Chondrocyte (in vitro differentiated cells): Measurements from ENCODE around the gene BRCA2. TPM values are rescaled to one million over a fixed set of nuclear protein-coding genes. Genes with fewer than 3 reads are reported as not detected.
A peak's percentile ranks its signal among the peaks of the same experiment; 100 is the strongest.

Experiments used
- DNase-seq: peaks from one replicate; pipeline ENCODE4 v3.0.0; 2021; ENCODE audit warnings: mixed read lengths, low spot score
- H3K27ac Mint-ChIP-seq: one replicate; pipeline ENCODE4 v1.8.0; 2021; ENCODE audit warnings: mild to moderate bottlenecking, moderate library complexity, mixed read lengths; ENCODE audit not compliant: unreplicated experiment
- H3K27me3 Mint-ChIP-seq: 2 replicates; pipeline ENCODE4 v1.8.0; 2021; ENCODE audit warnings: low read depth, mixed read lengths
- H3K36me3 Mint-ChIP-seq: 2 replicates; pipeline ENCODE4 v1.8.0; 2021; ENCODE audit warnings: low read depth, mixed read lengths
- H3K4me1 Mint-ChIP-seq: 2 replicates; pipeline ENCODE4 v1.8.0; 2021; ENCODE audit warnings: low read depth, mild to moderate bottlenecking, mixed read lengths
- H3K4me3 Mint-ChIP-seq: one replicate; pipeline ENCODE4 v1.8.0; 2021; ENCODE audit warnings: mild to moderate bottlenecking, moderate library complexity, mixed read lengths; ENCODE audit not compliant: unreplicated experiment
- H3K9me3 Mint-ChIP-seq: 2 replicates; pipeline ENCODE4 v1.8.0; 2021; ENCODE audit warnings: low read depth, mixed read lengths
- total RNA-seq: library from RNA; stranded (reverse); gene quantifications from 3 replicates; pipeline ENCODE4 v1.2.1, GENCODE V29; 2021
- TF ChIP-seq, protein P1 (sequence below): fragments of 200-600 bp; sonication (generic); IDR thresholded peaks from 2 replicates; pipeline ENCODE4 v1.5.0; 2021; ENCODE audit warnings: antibody characterized with exemption, mild to moderate bottlenecking, moderate library complexity

Gene BRCA2
- total RNA-seq, 1 donor from 2014 or later: 4.4 TPM

GRCh38 chr13:32272021-32272683 is 43.2 kb upstream of the BRCA2 start:
- peak overlapping the region; percentile 62 for H3K27ac Mint-ChIP-seq
- peaks cover 4% of the 10 kb centered on the region for H3K9me3 Mint-ChIP-seq
- H3K27me3 Mint-ChIP-seq: no peaks in the 10 kb centered on the region
- DNase-seq: no peak
- H3K4me3 Mint-ChIP-seq: no peak overlapping the region
- peaks cover 16% of the 10 kb centered on the region for H3K4me1 Mint-ChIP-seq
- TF ChIP-seq, protein P1, sequence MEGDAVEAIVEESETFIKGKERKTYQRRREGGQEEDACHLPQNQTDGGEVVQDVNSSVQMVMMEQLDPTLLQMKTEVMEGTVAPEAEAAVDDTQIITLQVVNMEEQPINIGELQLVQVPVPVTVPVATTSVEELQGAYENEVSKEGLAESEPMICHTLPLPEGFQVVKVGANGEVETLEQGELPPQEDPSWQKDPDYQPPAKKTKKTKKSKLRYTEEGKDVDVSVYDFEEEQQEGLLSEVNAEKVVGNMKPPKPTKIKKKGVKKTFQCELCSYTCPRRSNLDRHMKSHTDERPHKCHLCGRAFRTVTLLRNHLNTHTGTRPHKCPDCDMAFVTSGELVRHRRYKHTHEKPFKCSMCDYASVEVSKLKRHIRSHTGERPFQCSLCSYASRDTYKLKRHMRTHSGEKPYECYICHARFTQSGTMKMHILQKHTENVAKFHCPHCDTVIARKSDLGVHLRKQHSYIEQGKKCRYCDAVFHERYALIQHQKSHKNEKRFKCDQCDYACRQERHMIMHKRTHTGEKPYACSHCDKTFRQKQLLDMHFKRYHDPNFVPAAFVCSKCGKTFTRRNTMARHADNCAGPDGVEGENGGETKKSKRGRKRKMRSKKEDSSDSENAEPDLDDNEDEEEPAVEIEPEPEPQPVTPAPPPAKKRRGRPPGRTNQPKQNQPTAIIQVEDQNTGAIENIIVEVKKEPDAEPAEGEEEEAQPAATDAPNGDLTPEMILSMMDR: no peak
- H3K36me3 Mint-ChIP-seq: peaks cover 32% of the 10 kb centered on the region

GRCh38 chr13:32277839-32278238 is 37.5 kb upstream of the BRCA2 start:
- TF ChIP-seq, protein P1: no peak
- no peaks in the 10 kb centered on the region for H3K9me3 Mint-ChIP-seq
- no peaks in the 10 kb centered on the region for H3K27me3 Mint-ChIP-seq
- no peak overlapping the region for H3K27ac Mint-ChIP-seq
- DNase-seq: no peak
- no peak overlapping the region for H3K4me3 Mint-ChIP-seq
- H3K36me3 Mint-ChIP-seq: peaks cover 21% of the 10 kb centered on the region
- H3K4me1 Mint-ChIP-seq: peaks cover 6% of the 10 kb centered on the region

- TF ChIP-seq, protein P1: no peak
- Mint-ChIP-seq H3K9me3 (no peaks in the 10 kb centered on the region), H3K27ac (no peak overlapping the region), H3K4me3 (no peak overlapping the region), H3K27me3 (no peaks in the 10 kb centered on the region), H3K36me3 (peaks cover 24% of the 10 kb centered on the region), H3K4me1 (peaks cover 4% of the 10 kb centered on the region)
- DNase-seq: no peak
Observed at GRCh38 chr13:32278426-32278825, 36.9 kb upstream of the BRCA2 start.

DNA sequence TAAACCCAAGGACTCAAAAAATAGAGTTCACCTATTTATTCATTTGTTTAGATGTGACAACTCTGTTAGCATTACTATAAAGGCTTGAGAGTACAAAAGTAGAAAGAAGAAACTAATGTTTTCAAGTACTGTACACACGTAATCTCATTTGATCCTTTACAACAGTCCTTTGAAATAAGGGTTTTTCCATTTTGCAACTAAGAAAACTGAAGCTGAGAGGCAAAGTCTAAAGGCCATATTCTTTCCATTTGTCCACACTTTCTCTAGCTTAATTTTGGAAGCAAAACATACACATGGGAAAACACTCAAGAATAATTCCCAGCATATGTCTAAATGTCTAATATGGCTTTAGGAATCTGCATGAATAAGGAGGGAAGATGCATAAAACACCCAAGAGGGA is 34.2 kb upstream of the BRCA2 start:
- Mint-ChIP-seq H3K36me3 (peaks cover 17% of the 10 kb centered on the region), H3K9me3 (no peaks in the 10 kb centered on the region), H3K27ac (no peak overlapping the region), H3K4me1 (peaks cover 26% of the 10 kb centered on the region), H3K4me3 (no peak overlapping the region), H3K27me3 (no peaks in the 10 kb centered on the region)
- DNase-seq: no peak
- TF ChIP-seq, protein P1: no peak

DNA sequence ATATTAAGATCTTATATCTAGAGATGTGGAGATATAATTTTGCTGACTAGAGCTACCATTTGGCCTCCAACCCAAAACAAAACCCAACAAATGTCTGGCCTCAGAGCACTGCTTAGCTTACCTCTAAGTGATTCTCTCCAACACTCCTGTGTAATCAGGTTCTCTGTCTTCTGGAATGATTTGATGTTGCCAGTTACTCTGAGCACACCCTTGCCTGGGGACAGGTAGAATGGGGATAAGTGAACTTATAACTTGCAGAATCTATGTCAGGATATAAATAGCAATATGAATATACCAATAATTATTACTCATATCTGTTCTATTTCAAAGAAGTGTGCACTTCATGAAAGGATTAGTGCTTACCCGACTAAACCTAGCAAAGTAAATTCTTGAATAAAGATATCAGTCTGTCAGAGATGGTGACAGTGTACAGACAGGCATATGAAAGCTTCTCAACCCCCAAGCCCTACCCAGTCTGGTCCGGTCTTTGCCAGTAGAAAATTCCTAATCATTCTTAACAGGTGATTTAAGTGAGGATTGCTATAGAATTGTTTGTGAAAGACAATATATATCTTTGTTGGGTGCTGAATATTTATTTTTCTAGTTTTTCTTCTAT is 33.1 kb upstream of the BRCA2 start:
- no peak for DNase-seq
- Mint-ChIP-seq H3K4me1 (peaks cover 29% of the 10 kb centered on the region), H3K36me3 (peaks cover 14% of the 10 kb centered on the region), H3K4me3 (no peak overlapping the region), H3K27ac (no peak overlapping the region), H3K9me3 (no peaks in the 10 kb centered on the region), H3K27me3 (no peaks in the 10 kb centered on the region)
- TF ChIP-seq, protein P1: no peak
